Measurements from ENCODE around the gene NISCH. TPM values are rescaled to one million over a fixed set of nuclear protein-coding genes. Genes with fewer than 3 reads are reported as not detected.

Gene NISCH
- polyA plus RNA-seq, 1 donor (not counting 4 experiments of a cell fraction or from before 2014, with no cell fraction given): 48.1 TPM

GRCh38 chr3:52541050-52541449 is 85.6 kb downstream of the NISCH start:
- H4K20me1 ChIP-seq (ENCODE audit: control insufficient read depth, extremely low read depth, insufficient read depth, low read length): peaks cover 4% of the 10 kb centered on the region
- DNase-seq (ENCODE audit: low read depth, low spot score): no peak
- peaks cover 9 to 22% of the 10 kb centered on the region in 2 experiments for H3K36me3 ChIP-seq (ENCODE audit: control insufficient read depth in 2 of 2, extremely low read depth in 1 of 2, insufficient read depth in 2 of 2, low read length in 2 of 2)
- no peak overlapping the region for H2AFZ ChIP-seq (ENCODE audit: control insufficient read depth, low read length)
- dilution Hi-C loops (cut with MboI; ENCODE audit: extremely low pct_ligation_motif_present, low sequenced_read_pairs): no loop called here
- TF ChIP-seq EZH2 (IDR thresholded peaks at IDR 0.05; ENCODE audit: low read length) (no peak), CTCF (optimal IDR thresholded peaks at IDR 0.05 in 1 of 3, IDR thresholded peaks at IDR 0.05 in 1 of 3, conservative IDR thresholded peaks at IDR 0.05 in 1 of 3; ENCODE audit: extremely low read depth in 1 of 3, insufficient read depth in 2 of 3, low read length in 3 of 3) (no peak)
- H3K9me3 ChIP-seq (ENCODE audit: control insufficient read depth, low read depth, low read length): no peaks in the 10 kb centered on the region
- no peak overlapping the region for H3K4me3 ChIP-seq (ENCODE audit: control insufficient read depth in 2 of 3, extremely low read depth in 1 of 3, insufficient read depth in 2 of 3, low read depth in 1 of 3, low read length in 3 of 3)
- peaks cover 21% of the 10 kb centered on the region for H3K4me1 ChIP-seq (ENCODE audit: control insufficient read depth, extremely low read depth, insufficient read depth, low read length)
- no peak for FAIRE-seq
- H3K27ac ChIP-seq (ENCODE audit: control insufficient read depth, insufficient read depth, low read length): no peak overlapping the region
- peaks cover 11% of the 10 kb centered on the region for H3K9me1 ChIP-seq (ENCODE audit: control insufficient read depth, extremely low read depth, insufficient read depth, low read length)
- peaks cover 36% of the 10 kb centered on the region for H3K79me2 ChIP-seq (ENCODE audit: control insufficient read depth, insufficient read depth, low read length)
- H3K9ac ChIP-seq (ENCODE audit: control insufficient read depth, extremely low read depth, insufficient read depth, low read length): no peak overlapping the region
- no peaks in the 10 kb centered on the region for H3K27me3 ChIP-seq (ENCODE audit: control insufficient read depth, extremely low read depth, insufficient read depth, low read length)
- no peak overlapping the region for H3K4me2 ChIP-seq (ENCODE audit: control insufficient read depth, extremely low read depth, insufficient read depth, low read depth, low read length)

Other genes with a start within 250 kb of the NISCH start
- gene TLR9, start 230.0 kb upstream of the NISCH start, polyA plus RNA-seq: not detected in 3 replicates
- 70.4 to 113 TPM (median 77.0 TPM) in 3 replicates for gene TWF2, start 216.4 kb upstream of the NISCH start, polyA plus RNA-seq
- gene PPM1M, start 209.8 kb upstream of the NISCH start, polyA plus RNA-seq: 6.4 to 8.0 TPM (median 6.5 TPM) in 3 replicates
- gene WDR82, start 177.0 kb upstream of the NISCH start, polyA plus RNA-seq: 53.1 to 75.1 TPM (median 74.4 TPM) in 3 replicates
- gene GLYCTK, start 167.8 kb upstream of the NISCH start, polyA plus RNA-seq: 4.9 to 5.7 TPM (median 5.0 TPM) in 3 replicates
- 0.33 to 1.1 TPM (median 0.70 TPM) in 3 replicates for gene DNAH1, start 139.3 kb upstream of the NISCH start, polyA plus RNA-seq
- 97.8 to 119 TPM (median 100 TPM) in 3 replicates for gene BAP1, start 45.6 kb upstream of the NISCH start, polyA plus RNA-seq
- gene PHF7, start 44.9 kb upstream of the NISCH start, polyA plus RNA-seq: 9.3 to 10.3 TPM (median 9.3 TPM) in 3 replicates
- gene SEMA3G, start 10.5 kb upstream of the NISCH start, polyA plus RNA-seq: 0.03 to 0.14 TPM (median 0.07 TPM) in 3 replicates
- gene TNNC1, start 1.6 kb upstream of the NISCH start, polyA plus RNA-seq: 0.22 to 0.35 TPM (median 0.33 TPM) in 3 replicates
- 0.02 TPM in 1 of 3 replicates, not detected in the others for gene STAB1, start 39.7 kb downstream of the NISCH start, polyA plus RNA-seq
- 54.7 to 63.3 TPM (median 55.0 TPM) in 3 replicates for gene NT5DC2, start 78.3 kb downstream of the NISCH start, polyA plus RNA-seq
- 20.0 to 28.0 TPM (median 26.0 TPM) in 3 replicates for gene UQCC5, start 81.0 kb downstream of the NISCH start, polyA plus RNA-seq
- gene PBRM1, start 230.3 kb downstream of the NISCH start, polyA plus RNA-seq: 20.3 to 26.0 TPM (median 25.7 TPM) in 3 replicates
- gene GNL3, start 230.4 kb downstream of the NISCH start, polyA plus RNA-seq: 65.7 to 128 TPM (median 77.4 TPM) in 3 replicates